Measurements from ENCODE around the gene STIL. TPM values are rescaled to one million over a fixed set of nuclear protein-coding genes. Genes with fewer than 3 reads are reported as not detected.
"Not testable (repeated sequence)": the region's sequence is repeated elsewhere in the genome, so short reads cannot be mapped to it uniquely, and the experiment has no call there.

The STIL gene
- total and polyA plus RNA-seq, 4 donors: 0.85 to 5.9 (median 1.4) TPM

DNA sequence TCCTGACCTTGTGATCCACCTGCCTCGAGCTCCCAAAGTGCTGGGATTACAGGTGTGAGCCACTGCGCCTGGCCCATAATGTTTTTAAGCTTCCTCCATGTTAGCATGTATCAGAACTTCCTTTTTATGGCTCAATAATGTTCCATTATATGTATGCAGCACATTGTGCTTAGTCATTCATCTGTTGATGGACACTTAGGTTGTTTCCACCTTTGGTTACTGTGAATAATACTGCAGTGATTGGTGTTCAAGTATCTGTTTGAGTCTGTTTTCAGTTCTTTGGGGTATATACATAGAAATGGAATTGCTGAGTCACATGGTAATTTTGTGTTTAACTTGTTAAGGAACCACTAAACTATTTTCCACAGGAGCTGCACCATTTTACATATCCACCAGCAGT lies 37.4 kb upstream of the STIL start:
- ATAC-seq (ENCODE audit: insufficient read depth, low FRiP score): no peak
- H3K9me3 ChIP-seq (ENCODE audit: control insufficient read depth in 4 of 4, insufficient read depth in 3 of 4, low read length in 3 of 4): no peaks in the 10 kb centered on the region
- H3K9ac ChIP-seq (ENCODE audit: insufficient read depth in 1 of 2, low read length in 2 of 2): no peak overlapping the region
- TF ChIP-seq, protein P1, sequence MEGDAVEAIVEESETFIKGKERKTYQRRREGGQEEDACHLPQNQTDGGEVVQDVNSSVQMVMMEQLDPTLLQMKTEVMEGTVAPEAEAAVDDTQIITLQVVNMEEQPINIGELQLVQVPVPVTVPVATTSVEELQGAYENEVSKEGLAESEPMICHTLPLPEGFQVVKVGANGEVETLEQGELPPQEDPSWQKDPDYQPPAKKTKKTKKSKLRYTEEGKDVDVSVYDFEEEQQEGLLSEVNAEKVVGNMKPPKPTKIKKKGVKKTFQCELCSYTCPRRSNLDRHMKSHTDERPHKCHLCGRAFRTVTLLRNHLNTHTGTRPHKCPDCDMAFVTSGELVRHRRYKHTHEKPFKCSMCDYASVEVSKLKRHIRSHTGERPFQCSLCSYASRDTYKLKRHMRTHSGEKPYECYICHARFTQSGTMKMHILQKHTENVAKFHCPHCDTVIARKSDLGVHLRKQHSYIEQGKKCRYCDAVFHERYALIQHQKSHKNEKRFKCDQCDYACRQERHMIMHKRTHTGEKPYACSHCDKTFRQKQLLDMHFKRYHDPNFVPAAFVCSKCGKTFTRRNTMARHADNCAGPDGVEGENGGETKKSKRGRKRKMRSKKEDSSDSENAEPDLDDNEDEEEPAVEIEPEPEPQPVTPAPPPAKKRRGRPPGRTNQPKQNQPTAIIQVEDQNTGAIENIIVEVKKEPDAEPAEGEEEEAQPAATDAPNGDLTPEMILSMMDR (IDR thresholded peaks at IDR 0.05; ENCODE audit: control extremely low read depth, extremely low read depth): no peak
- peaks cover 0 to 8% (median 3%) of the 10 kb centered on the region in 4 donors for H3K36me3 ChIP-seq (ENCODE audit: control insufficient read depth in 4 of 4, insufficient read depth in 4 of 4, low read length in 4 of 4)
- H3K27ac ChIP-seq (ENCODE audit: low read depth in 1 of 2, low read length in 1 of 2): no peak overlapping the region
- H3K4me3 ChIP-seq: no peak overlapping the region
- WGBS, 2 donors: 92 to 99% methylated on average over 2 of the region's 2 CpGs
- H3K4me1 ChIP-seq (ENCODE audit: control insufficient read depth in 5 of 5, insufficient read depth in 5 of 5, low read length in 5 of 5): peaks cover 0 to 2% (median 0%) of the 10 kb centered on the region in 5 donors
- no peaks in the 10 kb centered on the region for H3K27me3 ChIP-seq (ENCODE audit: control insufficient read depth in 3 of 3, insufficient read depth in 3 of 3, low read length in 2 of 3)
- DNase-seq: no peak

DNA sequence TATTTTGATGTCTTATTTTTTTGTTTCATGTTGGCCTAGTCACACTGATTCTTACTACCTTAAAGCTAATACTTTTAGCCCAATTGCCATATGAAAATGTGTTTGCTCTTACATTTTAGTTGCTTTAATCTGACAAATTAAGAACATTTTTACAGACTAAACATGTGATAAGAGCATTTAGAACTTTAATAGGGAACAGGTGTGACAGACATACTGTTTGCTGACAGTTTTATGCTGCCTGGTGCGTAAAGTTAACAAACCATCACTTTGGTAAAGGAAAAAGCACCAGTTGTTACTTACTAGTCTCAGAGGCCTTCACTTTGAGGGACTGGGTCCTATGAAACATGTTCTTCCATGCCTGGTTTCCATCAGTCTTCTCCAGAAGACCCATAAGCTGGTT lies 34.3 kb upstream of the STIL start:
- no peak for ATAC-seq (ENCODE audit: insufficient read depth, low FRiP score)
- DNase-seq: no peak
- Histone ChIP-seq H3K9ac (ENCODE audit: insufficient read depth in 1 of 2, low read length in 2 of 2) (no peak overlapping the region), H3K4me3 (no peak overlapping the region), H3K9me3 (ENCODE audit: control insufficient read depth in 4 of 4, insufficient read depth in 3 of 4, low read length in 3 of 4) (no peaks in the 10 kb centered on the region), H3K36me3 (ENCODE audit: control insufficient read depth in 4 of 4, insufficient read depth in 4 of 4, low read length in 4 of 4) (peaks cover 0 to 8% (median 4%) of the 10 kb centered on the region in 4 donors), H3K27ac (ENCODE audit: low read depth in 1 of 2, low read length in 1 of 2) (no peak overlapping the region), H3K27me3 (ENCODE audit: control insufficient read depth in 3 of 3, insufficient read depth in 3 of 3, low read length in 2 of 3) (no peaks in the 10 kb centered on the region), H3K4me1 (ENCODE audit: control insufficient read depth in 5 of 5, insufficient read depth in 5 of 5, low read length in 5 of 5) (peaks cover 0 to 2% (median 0%) of the 10 kb centered on the region in 5 donors)
- WGBS, 2 donors: 95 to 97% methylated on average over 1 of the region's 1 CpG
- TF ChIP-seq, protein P1 (IDR thresholded peaks at IDR 0.05; ENCODE audit: control extremely low read depth, extremely low read depth): no peak

DNA sequence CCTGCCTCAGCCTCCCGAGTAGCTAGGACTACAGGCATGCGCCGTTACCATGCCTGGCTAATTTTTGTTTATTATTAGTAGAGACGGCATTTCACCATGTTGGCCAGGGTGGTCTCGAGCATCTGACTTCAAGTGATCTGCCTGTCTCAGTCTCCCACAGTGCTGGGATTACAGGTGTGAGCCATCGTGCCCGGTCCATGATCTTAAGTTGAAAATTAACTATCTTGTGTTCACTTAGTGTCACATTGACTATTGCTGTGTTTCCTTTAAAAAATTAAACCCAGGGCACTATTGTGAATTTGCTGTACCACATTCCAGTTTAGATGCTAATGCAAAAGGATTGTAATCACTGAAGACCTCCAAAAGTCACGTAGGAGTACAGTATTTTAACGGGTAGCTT lies 33.8 kb upstream of the STIL start:
- H3K27me3 ChIP-seq (ENCODE audit: control insufficient read depth in 3 of 3, insufficient read depth in 3 of 3, low read length in 2 of 3): no peaks in the 10 kb centered on the region
- TF ChIP-seq, protein P1 (IDR thresholded peaks at IDR 0.05; ENCODE audit: control extremely low read depth, extremely low read depth): no peak
- H3K27ac ChIP-seq (ENCODE audit: low read depth in 1 of 2, low read length in 1 of 2): no peak overlapping the region
- H3K4me1 ChIP-seq (ENCODE audit: control insufficient read depth in 5 of 5, insufficient read depth in 5 of 5, low read length in 5 of 5): peaks cover 0 to 2% (median 0%) of the 10 kb centered on the region in 5 donors
- H3K9me3 ChIP-seq (ENCODE audit: control insufficient read depth in 4 of 4, insufficient read depth in 3 of 4, low read length in 3 of 4): no peaks in the 10 kb centered on the region
- DNase-seq (no peak), ATAC-seq (ENCODE audit: insufficient read depth, low FRiP score) (no peak)
- peaks cover 0 to 8% (median 4%) of the 10 kb centered on the region in 4 donors for H3K36me3 ChIP-seq (ENCODE audit: control insufficient read depth in 4 of 4, insufficient read depth in 4 of 4, low read length in 4 of 4)
- WGBS, 2 donors: 94 to 98% methylated on average over 9 of the region's 9 CpGs
- no peak overlapping the region for H3K4me3 ChIP-seq
- H3K9ac ChIP-seq (ENCODE audit: insufficient read depth in 1 of 2, low read length in 2 of 2): no peak overlapping the region

DNA sequence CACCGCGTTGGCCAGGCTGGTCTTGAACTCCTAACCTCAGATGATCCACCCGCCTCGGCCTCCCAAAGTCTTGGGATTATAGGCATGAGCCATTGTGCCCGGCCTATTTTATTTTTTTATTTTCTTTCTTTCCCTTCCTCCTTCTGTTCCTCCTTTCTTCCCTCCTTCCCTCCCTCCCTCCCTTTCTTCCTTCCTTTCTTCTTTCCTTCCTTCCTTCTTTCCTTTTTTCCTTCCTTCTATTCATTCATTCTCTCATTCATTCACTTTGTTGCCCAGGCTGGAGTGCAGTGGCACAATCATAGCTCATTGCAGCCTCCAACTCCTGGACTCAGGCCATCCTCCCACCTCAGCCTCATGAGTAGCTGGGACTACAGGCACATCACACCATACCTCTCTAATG lies 33.0 kb upstream of the STIL start:
- DNase-seq; H3K4me1 ChIP-seq (ENCODE audit: control insufficient read depth in 5 of 5, insufficient read depth in 5 of 5, low read length in 5 of 5); H3K27me3 ChIP-seq (ENCODE audit: control insufficient read depth in 3 of 3, insufficient read depth in 3 of 3, low read length in 2 of 3); H3K27ac ChIP-seq (ENCODE audit: low read depth in 1 of 2, low read length in 1 of 2); ATAC-seq (ENCODE audit: insufficient read depth, low FRiP score); H3K4me3 ChIP-seq; H3K9me3 ChIP-seq (ENCODE audit: control insufficient read depth in 4 of 4, insufficient read depth in 3 of 4, low read length in 3 of 4); H3K36me3 ChIP-seq (ENCODE audit: control insufficient read depth in 4 of 4, insufficient read depth in 4 of 4, low read length in 4 of 4); H3K9ac ChIP-seq (ENCODE audit: insufficient read depth in 1 of 2, low read length in 2 of 2): not testable (repeated sequence)
- 98 to 99% methylated on average over 5 of the region's 5 CpGs for WGBS, 2 donors

All from lung (tissue), 12 donors.